GM21717 (cell line): Measurements from ENCODE around the gene KLF6.
"Not testable (repeated sequence)": the region's sequence is repeated elsewhere in the genome, so short reads cannot be mapped to it uniquely, and the experiment has no call there.

Source experiments
- ATAC-seq: cut with Tn5 transposase; IDR thresholded peaks from one replicate; pipeline ENCODE4 v1.9.1; 2021; ENCODE audit warnings: mild to moderate bottlenecking, moderate library complexity; ENCODE audit not compliant: unreplicated experiment

Gene KLF6

GRCh38 chr10:3737864-3738263, 47.1 kb downstream of the KLF6 start:
- ATAC-seq = no peak

DNA sequence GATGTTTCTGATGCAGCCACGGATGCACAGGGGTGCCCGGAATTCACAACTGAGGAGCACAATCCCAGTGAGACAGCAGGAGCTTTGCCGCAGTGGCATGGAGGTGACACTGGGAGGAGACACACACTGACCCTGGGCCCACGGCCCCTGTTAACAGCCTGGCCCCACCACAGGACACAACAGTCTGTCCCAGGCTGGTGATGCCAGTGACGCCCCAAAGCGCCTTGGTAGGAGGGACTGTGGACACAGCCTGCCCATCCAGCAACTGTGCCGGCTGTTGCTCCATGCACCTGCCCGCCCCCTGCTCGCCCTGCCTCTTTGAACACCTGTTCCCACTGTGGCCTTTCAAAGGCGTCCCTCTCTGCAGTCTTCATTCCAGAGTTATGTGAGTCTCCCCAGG, 49.8 kb downstream of the KLF6 start:
- no peak for ATAC-seq

GRCh38 chr10:3734111-3734510, 50.9 kb downstream of the KLF6 start:
- no peak for ATAC-seq

- not testable (repeated sequence) for ATAC-seq
These were observed 52.8 kb downstream of the KLF6 start for GRCh38 chr10:3732183-3732582.

DNA sequence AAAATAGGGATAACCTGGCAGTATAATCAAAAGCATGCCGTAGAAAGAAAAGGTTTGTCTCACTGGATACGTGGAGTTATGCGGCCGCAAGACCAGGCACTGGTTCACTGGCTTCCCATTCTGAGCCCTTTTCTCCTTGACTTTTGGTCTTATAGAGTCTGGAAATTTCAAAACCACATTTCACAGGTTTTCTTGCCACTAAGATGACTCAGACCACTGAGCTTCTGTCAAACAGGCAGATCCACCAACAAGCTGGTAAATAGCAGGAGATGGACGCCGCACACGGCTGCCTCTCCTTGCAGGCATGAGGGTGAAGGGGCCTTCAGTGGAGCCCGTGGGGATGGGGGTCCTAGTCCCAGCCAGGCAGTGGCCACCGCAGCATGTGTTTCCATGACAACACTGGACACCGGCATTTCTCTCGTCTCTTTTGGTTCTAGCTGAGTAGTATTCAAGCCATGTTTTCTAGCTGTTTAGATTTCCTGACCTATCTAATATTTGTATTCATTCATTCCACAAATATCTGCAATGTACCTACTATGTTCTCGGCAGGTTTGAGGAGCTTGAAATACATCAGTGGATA, 55.5 kb downstream of the KLF6 start:
- ATAC-seq = no peak

GRCh38 chr10:3728563-3728962, 56.4 kb downstream of the KLF6 start:
- no peak for ATAC-seq

DNA sequence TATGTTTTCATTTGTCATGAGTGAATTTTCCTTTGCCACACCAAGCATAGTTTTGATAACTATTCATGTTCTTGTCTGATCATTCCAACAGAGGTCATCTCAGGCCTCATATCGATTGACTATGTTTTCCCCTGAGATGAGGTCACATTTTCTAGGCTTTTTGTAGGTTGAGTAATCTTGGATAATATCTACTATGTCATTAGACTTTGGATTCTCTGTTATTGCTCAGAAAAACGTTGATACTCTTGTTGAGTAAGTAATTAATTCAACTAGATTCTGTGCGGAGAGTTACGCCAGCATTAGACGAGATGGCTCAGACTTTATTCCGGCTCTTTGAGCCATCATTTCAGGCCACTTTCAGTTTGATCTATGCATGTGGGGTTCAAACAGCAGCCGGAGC, 57.7 kb downstream of the KLF6 start:
- ATAC-seq = no peak
